ENCODE data around the gene A1BG.

The A1BG gene

GRCh38 chr19:58355908-58356765 is 2.8 kb upstream of the A1BG start:
- Histone ChIP-seq H3K4me3 (ENCODE audit: low read length) (no peak overlapping the region), H2AFZ (ENCODE audit: low read depth, low read length) (no peak overlapping the region), H3K9me3 (ENCODE audit: insufficient read depth, low read length) (no peaks in the 10 kb centered on the region), H3K9ac (ENCODE audit: low read length) (no peak overlapping the region), H3K4me2 (ENCODE audit: low read length) (no peak overlapping the region), H3K4me1 (ENCODE audit: low read length) (peaks cover 2% of the 10 kb centered on the region), H3K36me3 (replicated peaks; ENCODE audit: low read depth, low read length) (no peaks in the 10 kb centered on the region), H3K27me3 (ENCODE audit: low read depth, low read length) (no peaks in the 10 kb centered on the region), H4K20me1 (ENCODE audit: insufficient read depth, low read length) (no peaks in the 10 kb centered on the region), H3K79me2 (ENCODE audit: low read length) (peaks cover 3% of the 10 kb centered on the region; the same call in 1 of the 2 replicates), H3K27ac (ENCODE audit: low read length) (no peak overlapping the region)
- TF ChIP-seq CTCF (IDR thresholded peaks at IDR 0.05; ENCODE audit: low read depth, low read length) = no peak
- no peak for TF ChIP-seq EZH2phosphoT487 (IDR thresholded peaks at IDR 0.05; ENCODE audit: low read depth)

- no peak overlapping the region for H2AFZ ChIP-seq (ENCODE audit: low read depth, low read length)
- H3K36me3 ChIP-seq (replicated peaks; ENCODE audit: low read depth, low read length) = no peaks in the 10 kb centered on the region
- H3K4me1 ChIP-seq (ENCODE audit: low read length) = no peaks in the 10 kb centered on the region
- no peak overlapping the region for H3K4me2 ChIP-seq (ENCODE audit: low read length)
- no peaks in the 10 kb centered on the region for H3K79me2 ChIP-seq (ENCODE audit: low read length)
- no peaks in the 10 kb centered on the region for H3K9me3 ChIP-seq (ENCODE audit: insufficient read depth, low read length)
- TF ChIP-seq CTCF (IDR thresholded peaks at IDR 0.05; ENCODE audit: low read depth, low read length) (no peak), EZH2phosphoT487 (IDR thresholded peaks at IDR 0.05; ENCODE audit: low read depth) (no peak)
- no peak overlapping the region for H3K9ac ChIP-seq (ENCODE audit: low read length)
- no peak overlapping the region for H3K4me3 ChIP-seq (ENCODE audit: low read length)
- no peak overlapping the region for H3K27ac ChIP-seq (ENCODE audit: low read length)
- H4K20me1 ChIP-seq (ENCODE audit: insufficient read depth, low read length) = no peaks in the 10 kb centered on the region
- H3K27me3 ChIP-seq (ENCODE audit: low read depth, low read length) = no peaks in the 10 kb centered on the region
Observed at GRCh38 chr19:58355215-58355796, 2.0 kb upstream of the A1BG start.

- Histone ChIP-seq H4K20me1 (ENCODE audit: insufficient read depth, low read length) (no peaks in the 10 kb centered on the region), H2AFZ (ENCODE audit: low read depth, low read length) (no peak overlapping the region), H3K4me3 (ENCODE audit: low read length) (no peak overlapping the region), H3K9ac (ENCODE audit: low read length) (no peak overlapping the region), H3K27ac (ENCODE audit: low read length) (no peak overlapping the region), H3K79me2 (ENCODE audit: low read length) (no peaks in the 10 kb centered on the region), H3K4me2 (ENCODE audit: low read length) (no peak overlapping the region), H3K4me1 (ENCODE audit: low read length) (no peaks in the 10 kb centered on the region), H3K9me3 (ENCODE audit: insufficient read depth, low read length) (no peaks in the 10 kb centered on the region), H3K27me3 (ENCODE audit: low read depth, low read length) (no peaks in the 10 kb centered on the region), H3K36me3 (replicated peaks; ENCODE audit: low read depth, low read length) (no peaks in the 10 kb centered on the region)
- no peak for TF ChIP-seq CTCF (IDR thresholded peaks at IDR 0.05; ENCODE audit: low read depth, low read length)
- TF ChIP-seq EZH2phosphoT487 (IDR thresholded peaks at IDR 0.05; ENCODE audit: low read depth) = no peak
Observed at GRCh38 chr19:58354478-58355030, 1.3 kb upstream of the A1BG start.

Data from OCI-LY3 (cell line).